ENCODE results near the gene FBXL5. TPM values are rescaled to one million over a fixed set of nuclear protein-coding genes. Genes with fewer than 3 reads are reported as not detected.
A peak's percentile ranks its signal among the peaks of the same experiment; 100 is the strongest.

Gene FBXL5
- total RNA-seq, 4 donors from 2014 or later, result 100 to 150 (median 134) TPM

GRCh38 chr4:15695240-15695699 is 40.1 kb upstream of the FBXL5 start:
- Histone ChIP-seq H3K27me3 (no peaks in the 10 kb centered on the region), H3K4me1 (peaks cover 0 to 21% (median 11%) of the 10 kb centered on the region in 4 donors), H3K36me3 (no peaks in the 10 kb centered on the region), H3K9me3 (no peaks in the 10 kb centered on the region), H3K27ac (no peak overlapping the region), H3K4me3 (no peak overlapping the region)
- DNase-seq (ENCODE audit: low spot score in 2 of 2), result no peak
- TF ChIP-seq EP300 (IDR thresholded peaks at IDR 0.05) (no peak), POLR2A (IDR thresholded peaks at IDR 0.05) (no peak)
- 83 to 86% methylated on average over 10 of the region's 10 CpGs for WGBS, 2 donors

- DNase-seq (ENCODE audit: low spot score in 2 of 2), result no peak
- TF ChIP-seq POLR2A (IDR thresholded peaks at IDR 0.05), result no peak
- TF ChIP-seq CTCF (IDR thresholded peaks at IDR 0.05), result no peak
- no peak for TF ChIP-seq EP300 (IDR thresholded peaks at IDR 0.05)
- Histone ChIP-seq H3K9me3 (no peaks in the 10 kb centered on the region), H3K27me3 (no peaks in the 10 kb centered on the region), H3K4me1 (peaks cover 0 to 29% (median 11%) of the 10 kb centered on the region in 4 donors), H3K27ac (no peak overlapping the region), H3K36me3 (peaks cover 0 to 1% (median 0%) of the 10 kb centered on the region in 3 donors), H3K4me3 (no peak overlapping the region)
- WGBS, 2 donors, result 95% methylated on average over 4 of the region's 4 CpGs
Observed at GRCh38 chr4:15694431-15694830, 39.3 kb upstream of the FBXL5 start.

GRCh38 chr4:15692602-15693001 is 37.4 kb upstream of the FBXL5 start:
- H3K9me3 ChIP-seq, result no peaks in the 10 kb centered on the region
- 92 to 95% methylated on average over 2 of the region's 2 CpGs for WGBS, 2 donors

GRCh38 chr4:15691346-15692135 is 36.4 kb upstream of the FBXL5 start:
- 15 to 20% methylated on average over 3 of the region's 3 CpGs for WGBS, 2 donors

More at GRCh38 chr4:15692602-15693001, 37.4 kb upstream of the FBXL5 start:
- DNase-seq (ENCODE audit: low spot score in 2 of 2), result no peak
- Histone ChIP-seq H3K36me3 (peaks cover 0 to 6% (median 0%) of the 10 kb centered on the region in 3 donors), H3K27me3 (no peaks in the 10 kb centered on the region), H3K4me3 (no peak overlapping the region), H3K27ac (peak overlapping the region in 3 of 4 donors; percentile 13 to 78 (median 63)), H3K4me1 (peaks cover 0 to 36% (median 11%) of the 10 kb centered on the region in 4 donors)
- TF ChIP-seq EP300 (IDR thresholded peaks at IDR 0.05), result no peak
- no peak for TF ChIP-seq POLR2A (IDR thresholded peaks at IDR 0.05)
- no peak for TF ChIP-seq CTCF (IDR thresholded peaks at IDR 0.05)

More at GRCh38 chr4:15691346-15692135, 36.4 kb upstream of the FBXL5 start:
- Histone ChIP-seq H3K4me3 (no peak overlapping the region), H3K9me3 (no peaks in the 10 kb centered on the region), H3K4me1 (peaks cover 0 to 41% (median 11%) of the 10 kb centered on the region in 4 donors), H3K36me3 (peaks cover 0 to 15% (median 0%) of the 10 kb centered on the region in 3 donors), H3K27me3 (no peaks in the 10 kb centered on the region), H3K27ac (peak overlapping the region in 3 of 4 donors; percentile 13 to 78 (median 63))
- no peak for DNase-seq (ENCODE audit: low spot score in 2 of 2)
- TF ChIP-seq EP300 (IDR thresholded peaks at IDR 0.05), result no peak
- TF ChIP-seq POLR2A (IDR thresholded peaks at IDR 0.05), result no peak
- no peak for TF ChIP-seq CTCF (IDR thresholded peaks at IDR 0.05)
